Fibroblast of lung (primary cell): ENCODE data around the gene RPS4Y1. TPM values are rescaled to one million over a fixed set of nuclear protein-coding genes. Genes with fewer than 3 reads are reported as not detected.

ENCODE experiments used
- DNase-seq, 2 donors: peaks; one replicate each; pipeline versions ENCODE4 v3.0.0 to v3.0.0-alpha.2; 2010; ENCODE audit warnings: low read depth in 2 of 2
- H2AFZ ChIP-seq: 2 replicates; pipeline ENCODE4 v1.5.1; 2012; ENCODE audit warnings: low read length, control low read depth, inconsistent platforms
- H3K27ac ChIP-seq: 2 replicates; pipeline ENCODE4 v1.5.1; 2011; ENCODE audit warnings: low read length, control low read depth; ENCODE audit not compliant: insufficient read depth
- H3K27me3 ChIP-seq: 2 replicates; pipeline ENCODE4 v1.5.1; 2011; ENCODE audit warnings: mild to moderate bottlenecking, low read length; ENCODE audit not compliant: control insufficient read depth, insufficient read depth
- H3K36me3 ChIP-seq: 2 replicates; pipeline ENCODE4 v1.5.1; 2011; ENCODE audit warnings: low read length; ENCODE audit not compliant: control insufficient read depth, insufficient read depth
- H3K4me1 ChIP-seq: 2 replicates; pipeline ENCODE4 v1.5.1; 2011; ENCODE audit warnings: low read length; ENCODE audit not compliant: control insufficient read depth, insufficient read depth; ENCODE audit errors: extremely low read depth
- H3K4me2 ChIP-seq: 2 replicates; pipeline ENCODE4 v1.5.1; 2011; ENCODE audit warnings: low read length, control low read depth; ENCODE audit not compliant: insufficient read depth; ENCODE audit errors: extremely low read depth
- H3K4me3 ChIP-seq, 4 experiments: fragments of 200-600 bp in 1 of 4; sonication (generic) in 1 of 4; replicated peaks in 1 of 4; 2 replicates each; pipeline ENCODE4 v1.5.1; 2011 to 2016; ENCODE audit warnings: low read length in 4 of 4, low read depth in 3 of 4, mild to moderate bottlenecking in 3 of 4, control low read depth in 2 of 4, inconsistent platforms in 1 of 4, mixed read lengths in 1 of 4; ENCODE audit not compliant: insufficient read depth in 1 of 4; ENCODE audit errors: control extremely low read depth in 1 of 4
- H3K79me2 ChIP-seq: 2 replicates; pipeline ENCODE4 v1.5.1; 2012; ENCODE audit warnings: mild to moderate bottlenecking, low read length, inconsistent platforms; ENCODE audit not compliant: control insufficient read depth, insufficient read depth
- H3K9ac ChIP-seq: 2 replicates; pipeline ENCODE4 v1.5.1; 2011; ENCODE audit warnings: mild to moderate bottlenecking, low read length, control low read depth; ENCODE audit not compliant: insufficient read depth
- H3K9me3 ChIP-seq: 2 replicates; pipeline ENCODE4 v1.5.1; 2012; ENCODE audit warnings: low read depth, low read length; ENCODE audit not compliant: control insufficient read depth, insufficient read depth
- H4K20me1 ChIP-seq: 2 replicates; pipeline ENCODE4 v1.5.1; 2011; ENCODE audit warnings: low read length; ENCODE audit not compliant: control insufficient read depth, insufficient read depth; ENCODE audit errors: extremely low read depth
- CTCF ChIP-seq, 2 donors: IDR thresholded peaks in 1 of 2; conservative IDR thresholded peaks in 1 of 2; 1 replicate in 1 of 2; 2 replicates in 1 of 2; pipeline ENCODE4 v1.5.1; 2011 to 2012; ENCODE audit warnings: low read length in 2 of 2, control low read depth in 1 of 2, inconsistent platforms in 1 of 2, low read depth in 1 of 2, mild to moderate bottlenecking in 1 of 2
- EZH2 ChIP-seq: IDR thresholded peaks from 2 replicates; pipeline ENCODE4 v1.5.1; 2012; ENCODE audit warnings: low read length, control low read depth, mild to moderate bottlenecking; ENCODE audit errors: missing control alignments
- polyA plus RNA-seq, 2 donors: library from polyadenylated mRNA; depleted of rRNA in 1 of 2; stranded (reverse) in 1 of 2; unstranded in 1 of 2; fragments of >200 nt; gene quantifications; 2 replicates each; pipeline ENCODE4 v1.2.1, GENCODE V29; 2011 to 2012; ENCODE audit warnings: missing spikeins in 1 of 2
- total RNA-seq: library from RNA; depleted of rRNA; stranded (reverse); fragments of >200 nt; gene quantifications from 2 replicates; pipeline ENCODE4 v1.2.1, GENCODE V29; 2014

RPS4Y1 gene
- total and polyA plus RNA-seq, 2 donors (not counting 1 experiment from before 2014, with no cell fraction given), result 813 TPM; not detected in 1

- no peak overlapping the region for H3K9ac ChIP-seq
- no peak overlapping the region for H2AFZ ChIP-seq
- no peaks in the 10 kb centered on the region for H3K36me3 ChIP-seq
- no peak overlapping the region for H3K4me3 ChIP-seq
- no peaks in the 10 kb centered on the region for H3K9me3 ChIP-seq
- peaks cover 7% of the 10 kb centered on the region for H3K79me2 ChIP-seq
- no peak overlapping the region for H3K27ac ChIP-seq
- H3K27me3 ChIP-seq, result no peaks in the 10 kb centered on the region
- H3K4me1 ChIP-seq, result no peaks in the 10 kb centered on the region
- no peak for DNase-seq
- TF ChIP-seq CTCF (conservative IDR thresholded peaks at IDR 0.05 in 1 of 2, IDR thresholded peaks at IDR 0.05 in 1 of 2; ENCODE audit: low read depth in 1 of 2, low read length in 2 of 2), result no peak
- no peak for TF ChIP-seq EZH2
- H3K4me2 ChIP-seq, result no peak overlapping the region
- H4K20me1 ChIP-seq, result no peaks in the 10 kb centered on the region
Measured at GRCh38 chrY:2837932-2838331, 3.5 kb upstream of the RPS4Y1 start.

- Histone ChIP-seq H3K27me3 (no peaks in the 10 kb centered on the region), H3K79me2 (peaks cover 21% of the 10 kb centered on the region), H3K4me1 (no peaks in the 10 kb centered on the region), H2AFZ (no peak overlapping the region), H3K9ac (no peak overlapping the region), H3K4me2 (no peak overlapping the region), H4K20me1 (no peaks in the 10 kb centered on the region), H3K9me3 (no peaks in the 10 kb centered on the region), H3K36me3 (peaks cover 2% of the 10 kb centered on the region), H3K4me3 (no peak overlapping the region), H3K27ac (no peak overlapping the region)
- no peak for DNase-seq
- no peak for TF ChIP-seq CTCF (conservative IDR thresholded peaks at IDR 0.05 in 1 of 2, IDR thresholded peaks at IDR 0.05 in 1 of 2; ENCODE audit: low read depth in 1 of 2, low read length in 2 of 2)
- TF ChIP-seq EZH2, result no peak
Measured at GRCh38 chrY:2846791-2847190, 5.4 kb downstream of the RPS4Y1 start.

GRCh38 chrY:2848384-2848783 lies 7.0 kb downstream of the RPS4Y1 start:
- peaks cover 10% of the 10 kb centered on the region for H3K79me2 ChIP-seq
- H4K20me1 ChIP-seq, result no peaks in the 10 kb centered on the region
- no peak overlapping the region for H2AFZ ChIP-seq
- no peak for DNase-seq
- no peak overlapping the region for H3K9ac ChIP-seq
- H3K36me3 ChIP-seq, result peaks cover 2% of the 10 kb centered on the region
- no peak overlapping the region for H3K4me3 ChIP-seq
- no peak overlapping the region for H3K4me2 ChIP-seq
- TF ChIP-seq EZH2 (no peak), CTCF (conservative IDR thresholded peaks at IDR 0.05 in 1 of 2, IDR thresholded peaks at IDR 0.05 in 1 of 2; ENCODE audit: low read depth in 1 of 2, low read length in 2 of 2) (no peak)
- no peaks in the 10 kb centered on the region for H3K4me1 ChIP-seq
- H3K27me3 ChIP-seq, result no peaks in the 10 kb centered on the region
- H3K9me3 ChIP-seq, result no peaks in the 10 kb centered on the region
- H3K27ac ChIP-seq, result no peak overlapping the region
